ENCODE data around the gene IGSF8. TPM values are rescaled to one million over a fixed set of nuclear protein-coding genes. Genes with fewer than 3 reads are reported as not detected.
A peak's percentile ranks its signal among the peaks of the same experiment; 100 is the strongest.

IGSF8 gene
- total and polyA plus RNA-seq, 2 of the 8 experiments (the other 6 are each of a cell fraction or from before 2014, with no cell fraction given), result 69.6 to 132 TPM

DNA sequence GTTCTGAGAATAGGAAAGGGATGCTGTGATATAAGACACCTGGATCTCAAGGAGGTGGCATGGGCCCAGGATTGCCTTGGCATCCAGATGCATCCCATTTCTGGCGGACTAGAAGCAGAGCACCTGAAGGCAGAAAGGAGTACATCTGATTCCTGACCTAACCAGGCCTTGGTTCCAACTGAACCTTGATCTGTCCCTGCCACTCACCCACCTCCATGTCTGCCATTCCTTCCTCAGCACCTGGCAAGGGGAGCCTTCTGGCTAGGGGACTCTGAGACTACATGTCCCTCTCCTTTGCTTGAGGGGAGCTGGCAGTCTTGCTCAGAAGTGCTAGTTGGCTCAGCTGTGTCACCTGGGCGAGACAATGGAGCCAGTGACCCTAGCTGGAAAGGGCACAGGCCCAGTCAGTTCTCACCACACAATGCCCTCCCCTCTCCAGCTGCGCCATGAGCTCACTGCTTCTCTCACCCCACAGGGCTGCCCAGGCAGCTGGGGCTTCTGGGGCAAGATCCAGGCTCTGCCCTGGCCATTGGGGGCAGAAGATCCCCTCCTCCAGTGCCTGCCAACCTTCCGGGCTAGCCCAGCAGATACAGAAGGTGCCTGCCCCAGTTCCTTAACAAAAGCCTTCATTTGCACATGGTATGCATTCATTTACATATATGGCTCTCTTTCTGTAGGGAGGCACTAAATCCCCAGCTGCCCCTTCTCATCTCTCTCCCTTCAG is 2.9 kb downstream of the IGSF8 start (continued):
- TF ChIP-seq, protein P1, sequence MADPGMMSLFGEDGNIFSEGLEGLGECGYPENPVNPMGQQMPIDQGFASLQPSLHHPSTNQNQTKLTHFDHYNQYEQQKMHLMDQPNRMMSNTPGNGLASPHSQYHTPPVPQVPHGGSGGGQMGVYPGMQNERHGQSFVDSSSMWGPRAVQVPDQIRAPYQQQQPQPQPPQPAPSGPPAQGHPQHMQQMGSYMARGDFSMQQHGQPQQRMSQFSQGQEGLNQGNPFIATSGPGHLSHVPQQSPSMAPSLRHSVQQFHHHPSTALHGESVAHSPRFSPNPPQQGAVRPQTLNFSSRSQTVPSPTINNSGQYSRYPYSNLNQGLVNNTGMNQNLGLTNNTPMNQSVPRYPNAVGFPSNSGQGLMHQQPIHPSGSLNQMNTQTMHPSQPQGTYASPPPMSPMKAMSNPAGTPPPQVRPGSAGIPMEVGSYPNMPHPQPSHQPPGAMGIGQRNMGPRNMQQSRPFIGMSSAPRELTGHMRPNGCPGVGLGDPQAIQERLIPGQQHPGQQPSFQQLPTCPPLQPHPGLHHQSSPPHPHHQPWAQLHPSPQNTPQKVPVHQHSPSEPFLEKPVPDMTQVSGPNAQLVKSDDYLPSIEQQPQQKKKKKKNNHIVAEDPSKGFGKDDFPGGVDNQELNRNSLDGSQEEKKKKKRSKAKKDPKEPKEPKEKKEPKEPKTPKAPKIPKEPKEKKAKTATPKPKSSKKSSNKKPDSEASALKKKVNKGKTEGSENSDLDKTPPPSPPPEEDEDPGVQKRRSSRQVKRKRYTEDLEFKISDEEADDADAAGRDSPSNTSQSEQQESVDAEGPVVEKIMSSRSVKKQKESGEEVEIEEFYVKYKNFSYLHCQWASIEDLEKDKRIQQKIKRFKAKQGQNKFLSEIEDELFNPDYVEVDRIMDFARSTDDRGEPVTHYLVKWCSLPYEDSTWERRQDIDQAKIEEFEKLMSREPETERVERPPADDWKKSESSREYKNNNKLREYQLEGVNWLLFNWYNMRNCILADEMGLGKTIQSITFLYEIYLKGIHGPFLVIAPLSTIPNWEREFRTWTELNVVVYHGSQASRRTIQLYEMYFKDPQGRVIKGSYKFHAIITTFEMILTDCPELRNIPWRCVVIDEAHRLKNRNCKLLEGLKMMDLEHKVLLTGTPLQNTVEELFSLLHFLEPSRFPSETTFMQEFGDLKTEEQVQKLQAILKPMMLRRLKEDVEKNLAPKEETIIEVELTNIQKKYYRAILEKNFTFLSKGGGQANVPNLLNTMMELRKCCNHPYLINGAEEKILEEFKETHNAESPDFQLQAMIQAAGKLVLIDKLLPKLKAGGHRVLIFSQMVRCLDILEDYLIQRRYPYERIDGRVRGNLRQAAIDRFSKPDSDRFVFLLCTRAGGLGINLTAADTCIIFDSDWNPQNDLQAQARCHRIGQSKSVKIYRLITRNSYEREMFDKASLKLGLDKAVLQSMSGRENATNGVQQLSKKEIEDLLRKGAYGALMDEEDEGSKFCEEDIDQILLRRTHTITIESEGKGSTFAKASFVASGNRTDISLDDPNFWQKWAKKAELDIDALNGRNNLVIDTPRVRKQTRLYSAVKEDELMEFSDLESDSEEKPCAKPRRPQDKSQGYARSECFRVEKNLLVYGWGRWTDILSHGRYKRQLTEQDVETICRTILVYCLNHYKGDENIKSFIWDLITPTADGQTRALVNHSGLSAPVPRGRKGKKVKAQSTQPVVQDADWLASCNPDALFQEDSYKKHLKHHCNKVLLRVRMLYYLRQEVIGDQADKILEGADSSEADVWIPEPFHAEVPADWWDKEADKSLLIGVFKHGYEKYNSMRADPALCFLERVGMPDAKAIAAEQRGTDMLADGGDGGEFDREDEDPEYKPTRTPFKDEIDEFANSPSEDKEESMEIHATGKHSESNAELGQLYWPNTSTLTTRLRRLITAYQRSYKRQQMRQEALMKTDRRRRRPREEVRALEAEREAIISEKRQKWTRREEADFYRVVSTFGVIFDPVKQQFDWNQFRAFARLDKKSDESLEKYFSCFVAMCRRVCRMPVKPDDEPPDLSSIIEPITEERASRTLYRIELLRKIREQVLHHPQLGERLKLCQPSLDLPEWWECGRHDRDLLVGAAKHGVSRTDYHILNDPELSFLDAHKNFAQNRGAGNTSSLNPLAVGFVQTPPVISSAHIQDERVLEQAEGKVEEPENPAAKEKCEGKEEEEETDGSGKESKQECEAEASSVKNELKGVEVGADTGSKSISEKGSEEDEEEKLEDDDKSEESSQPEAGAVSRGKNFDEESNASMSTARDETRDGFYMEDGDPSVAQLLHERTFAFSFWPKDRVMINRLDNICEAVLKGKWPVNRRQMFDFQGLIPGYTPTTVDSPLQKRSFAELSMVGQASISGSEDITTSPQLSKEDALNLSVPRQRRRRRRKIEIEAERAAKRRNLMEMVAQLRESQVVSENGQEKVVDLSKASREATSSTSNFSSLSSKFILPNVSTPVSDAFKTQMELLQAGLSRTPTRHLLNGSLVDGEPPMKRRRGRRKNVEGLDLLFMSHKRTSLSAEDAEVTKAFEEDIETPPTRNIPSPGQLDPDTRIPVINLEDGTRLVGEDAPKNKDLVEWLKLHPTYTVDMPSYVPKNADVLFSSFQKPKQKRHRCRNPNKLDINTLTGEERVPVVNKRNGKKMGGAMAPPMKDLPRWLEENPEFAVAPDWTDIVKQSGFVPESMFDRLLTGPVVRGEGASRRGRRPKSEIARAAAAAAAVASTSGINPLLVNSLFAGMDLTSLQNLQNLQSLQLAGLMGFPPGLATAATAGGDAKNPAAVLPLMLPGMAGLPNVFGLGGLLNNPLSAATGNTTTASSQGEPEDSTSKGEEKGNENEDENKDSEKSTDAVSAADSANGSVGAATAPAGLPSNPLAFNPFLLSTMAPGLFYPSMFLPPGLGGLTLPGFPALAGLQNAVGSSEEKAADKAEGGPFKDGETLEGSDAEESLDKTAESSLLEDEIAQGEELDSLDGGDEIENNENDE (IDR thresholded peaks at IDR 0.05; ENCODE audit: insufficient replicate concordance, low read length), result peak; percentile 44
- TF ChIP-seq ASH2L (IDR thresholded peaks at IDR 0.05; ENCODE audit: low read length), result peak; percentile 52
- TF ChIP-seq, protein P2, sequence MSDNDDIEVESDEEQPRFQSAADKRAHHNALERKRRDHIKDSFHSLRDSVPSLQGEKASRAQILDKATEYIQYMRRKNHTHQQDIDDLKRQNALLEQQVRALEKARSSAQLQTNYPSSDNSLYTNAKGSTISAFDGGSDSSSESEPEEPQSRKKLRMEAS (IDR thresholded peaks at IDR 0.05), result peak; percentile 53; the same call in 1 of the 2 replicates
- peak; percentile 33 for TF ChIP-seq SAP30 (IDR thresholded peaks at IDR 0.05; ENCODE audit: insufficient read depth, insufficient replicate concordance, low read length)
- TF ChIP-seq SP2 (IDR thresholded peaks at IDR 0.05; ENCODE audit: low read length), result no peak
- TF ChIP-seq POLR2A (IDR thresholded peaks at IDR 0.05; ENCODE audit: control extremely low read depth in 1 of 2, low read depth in 2 of 2, low read length in 2 of 2), result peak in 1 of 2 experiments; percentile 53; a peak in 2 of 3 replicates

All from H1 (cell line).